Breast epithelium (tissue), 4 donors: Measurements from ENCODE around the gene HELZ2. TPM values are rescaled to one million over a fixed set of nuclear protein-coding genes. Genes with fewer than 3 reads are reported as not detected.
"Not testable (repeated sequence)": the region's sequence is repeated elsewhere in the genome, so short reads cannot be mapped to it uniquely, and the experiment has no call there.

ENCODE experiments used
- DNase-seq, 2 donors: peaks; one replicate each; pipeline ENCODE4 v3.0.0-alpha.2; 2019; ENCODE audit warnings: low spot score in 2 of 2
- H3K27ac ChIP-seq, 2 donors: fragments of 200-600 bp; sonication (generic) in 1 of 2; one replicate each; pipeline ENCODE4 v1.5.1; 2016 to 2019; ENCODE audit warnings: mild to moderate bottlenecking in 1 of 2
- H3K27me3 ChIP-seq, 2 donors: fragments of 200-600 bp; sonication (generic) in 1 of 2; one replicate each; pipeline versions ENCODE4 v1.5.1 to v1.6.0; 2017 to 2019; ENCODE audit warnings: control low read depth in 1 of 2, mild to moderate bottlenecking in 1 of 2
- H3K36me3 ChIP-seq: fragments of 200-600 bp; one replicate; pipeline ENCODE4 v1.5.1; 2019
- H3K4me1 ChIP-seq, 2 donors: fragments of 200-600 bp; sonication (generic); one replicate each; pipeline ENCODE4 v1.5.1; 2016 to 2019; ENCODE audit warnings: control low read depth in 1 of 2
- H3K4me3 ChIP-seq, 3 donors: fragments of 200-600 bp; sonication (generic); 1 replicate in 2 of 3; 2 replicates in 1 of 3; pipeline ENCODE4 v1.5.1; 2016 to 2019; ENCODE audit warnings: mild to moderate bottlenecking in 3 of 3, moderate library complexity in 2 of 3
- H3K9me3 ChIP-seq, 2 donors: fragments of 200-600 bp; sonication (generic) in 1 of 2; one replicate each; pipeline ENCODE4 v1.5.1; 2016 to 2019; ENCODE audit warnings: control low read depth in 1 of 2
- POLR2A ChIP-seq: fragments of 450-650 bp; IDR thresholded peaks from one replicate; pipeline ENCODE4 v1.6.1; 2016; ENCODE audit warnings: antibody characterized with exemption, mild to moderate bottlenecking, moderate library complexity
- POLR2AphosphoS5 ChIP-seq, 3 donors: sonication (generic); formaldehyde crosslinking; IDR thresholded peaks; one replicate each; pipeline ENCODE4 v1.6.1; 2017; ENCODE audit warnings: antibody characterized with exemption in 3 of 3
- intact Hi-C: fragments of 100-400 bp; cut with DNase I; formaldehyde crosslinking; loops from one replicate; pipeline ENCODE4 v1.15.1; 2023; ENCODE audit warnings: low total_unique reads
- total RNA-seq, 3 donors: library from RNA; depleted of rRNA; stranded (reverse); fragments of >200 nt; gene quantifications; one replicate each; pipeline ENCODE4 v1.1.0, GENCODE V29; 2016
- TF ChIP-seq, protein P1 (sequence below), 3 donors: fragments of 450-650 bp; IDR thresholded peaks; one replicate each; pipeline ENCODE4 v1.5.1; 2016 to 2017; ENCODE audit warnings: antibody characterized with exemption in 3 of 3, mild to moderate bottlenecking in 3 of 3, moderate library complexity in 3 of 3

HELZ2 gene
- total RNA-seq, 3 donors from 2014 or later, result 9.9 to 22.6 (median 20.3) TPM

DNA sequence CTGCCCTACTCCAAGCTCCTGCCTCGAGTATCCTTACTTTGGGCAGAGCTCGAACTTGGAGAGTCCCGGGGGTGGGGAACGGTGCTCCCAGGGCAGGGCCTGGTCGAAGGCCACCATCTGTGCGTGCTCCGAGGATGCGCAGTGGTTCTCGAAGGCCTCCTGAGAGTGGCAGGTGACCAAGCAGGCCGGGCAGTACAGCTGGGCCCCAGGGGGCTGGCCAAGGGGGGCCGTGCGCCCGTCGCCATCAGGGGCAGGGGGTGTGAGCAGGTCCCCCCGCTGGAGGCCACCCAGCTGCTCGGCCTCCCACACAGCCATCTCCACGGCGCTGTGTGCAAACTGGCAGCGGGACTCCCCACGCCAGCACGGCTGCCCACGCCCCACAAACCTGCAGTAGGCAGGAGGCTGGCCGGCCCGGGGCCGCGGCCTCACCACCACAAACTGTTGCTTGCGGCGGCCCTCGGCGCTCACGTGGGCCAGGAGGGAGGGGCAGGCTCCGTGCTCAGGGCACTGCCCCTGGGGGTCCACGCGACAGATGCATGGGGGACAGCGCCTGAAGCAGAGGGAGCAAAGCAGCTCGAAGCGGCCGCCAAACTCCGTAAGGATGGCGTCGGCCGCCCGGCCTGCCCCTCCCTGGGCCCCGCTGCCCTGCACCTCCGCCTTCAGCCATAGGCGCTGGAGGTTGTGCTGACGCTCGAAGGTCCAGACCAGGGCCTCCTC is 1.8 kb downstream of the HELZ2 start:
- Histone ChIP-seq H3K4me1 (peaks cover 6 to 7% of the 10 kb centered on the region in 2 donors), H3K27ac (no peak overlapping the region), H3K4me3 (no peak overlapping the region), H3K9me3 (no peaks in the 10 kb centered on the region), H3K36me3 (no peaks in the 10 kb centered on the region), H3K27me3 (no peaks in the 10 kb centered on the region)
- intact Hi-C loops, result no loop called here
- TF ChIP-seq POLR2AphosphoS5 (IDR thresholded peaks at IDR 0.05) (no peak), POLR2A (no peak)
- TF ChIP-seq, protein P1, sequence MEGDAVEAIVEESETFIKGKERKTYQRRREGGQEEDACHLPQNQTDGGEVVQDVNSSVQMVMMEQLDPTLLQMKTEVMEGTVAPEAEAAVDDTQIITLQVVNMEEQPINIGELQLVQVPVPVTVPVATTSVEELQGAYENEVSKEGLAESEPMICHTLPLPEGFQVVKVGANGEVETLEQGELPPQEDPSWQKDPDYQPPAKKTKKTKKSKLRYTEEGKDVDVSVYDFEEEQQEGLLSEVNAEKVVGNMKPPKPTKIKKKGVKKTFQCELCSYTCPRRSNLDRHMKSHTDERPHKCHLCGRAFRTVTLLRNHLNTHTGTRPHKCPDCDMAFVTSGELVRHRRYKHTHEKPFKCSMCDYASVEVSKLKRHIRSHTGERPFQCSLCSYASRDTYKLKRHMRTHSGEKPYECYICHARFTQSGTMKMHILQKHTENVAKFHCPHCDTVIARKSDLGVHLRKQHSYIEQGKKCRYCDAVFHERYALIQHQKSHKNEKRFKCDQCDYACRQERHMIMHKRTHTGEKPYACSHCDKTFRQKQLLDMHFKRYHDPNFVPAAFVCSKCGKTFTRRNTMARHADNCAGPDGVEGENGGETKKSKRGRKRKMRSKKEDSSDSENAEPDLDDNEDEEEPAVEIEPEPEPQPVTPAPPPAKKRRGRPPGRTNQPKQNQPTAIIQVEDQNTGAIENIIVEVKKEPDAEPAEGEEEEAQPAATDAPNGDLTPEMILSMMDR (IDR thresholded peaks at IDR 0.05), result no peak
- no peak for DNase-seq

DNA sequence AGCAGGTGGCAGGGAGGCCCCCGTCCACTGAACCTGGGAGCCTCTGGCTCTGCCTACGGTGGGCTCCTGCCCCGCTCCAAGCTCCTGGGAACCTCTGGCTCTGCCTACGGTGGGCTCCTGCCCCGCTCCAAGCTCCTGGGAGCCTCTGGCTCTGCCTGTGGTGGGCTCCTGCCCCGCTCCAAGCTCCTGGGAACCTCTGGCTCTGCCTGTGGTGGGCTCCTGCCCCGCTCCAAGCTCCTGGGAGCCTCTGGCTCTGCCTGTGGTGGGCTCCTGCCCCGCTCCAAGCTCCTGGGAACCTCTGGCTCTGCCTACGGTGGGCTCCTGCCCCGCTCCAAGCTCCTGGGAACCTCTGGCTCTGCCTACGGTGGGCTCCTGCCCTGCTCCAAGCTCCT is 3.0 kb downstream of the HELZ2 start:
- H3K4me3 ChIP-seq, H3K9me3 ChIP-seq, intact Hi-C loops, H3K27me3 ChIP-seq, H3K27ac ChIP-seq, H3K36me3 ChIP-seq, H3K4me1 ChIP-seq, DNase-seq: not testable (repeated sequence)

DNA sequence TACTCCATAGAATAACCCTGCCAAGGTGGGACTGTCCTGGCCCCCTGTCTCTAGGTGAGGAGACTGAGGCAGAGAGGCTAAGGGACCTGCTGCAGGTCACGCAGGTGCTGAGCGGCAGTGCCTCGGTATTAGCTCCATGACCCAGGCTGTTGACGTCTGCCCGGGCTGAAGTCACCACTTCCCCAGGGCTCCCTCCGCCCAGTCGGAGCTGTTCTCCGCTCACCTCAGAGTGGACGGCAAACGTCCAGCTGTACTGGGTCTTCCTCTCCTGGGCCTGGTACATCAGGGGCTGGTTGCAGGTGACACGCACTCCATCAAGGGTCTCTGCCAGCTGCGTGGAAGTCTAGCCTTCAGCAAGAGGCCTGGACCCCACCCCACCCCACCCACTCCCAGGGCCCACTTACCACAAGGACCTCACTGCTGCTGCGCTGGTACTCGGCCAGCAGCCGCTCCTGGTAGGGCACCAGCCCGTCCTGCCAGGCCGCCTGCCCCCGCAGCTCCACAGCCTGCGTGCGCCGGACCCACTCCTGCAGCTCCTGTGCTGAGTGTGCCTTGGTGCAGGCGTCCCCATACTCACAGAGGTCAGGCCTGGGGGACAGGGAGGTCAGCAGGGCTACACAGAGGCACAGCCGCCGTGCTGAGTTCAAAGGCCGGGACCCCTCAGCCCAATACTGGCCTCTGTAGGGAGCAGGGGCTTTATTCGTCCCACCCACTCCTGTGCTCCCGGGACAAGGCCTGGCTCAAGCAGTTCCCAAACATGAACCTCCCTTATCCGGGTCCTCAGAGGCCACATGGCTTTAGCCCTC is 3.6 kb downstream of the HELZ2 start:
- no peaks in the 10 kb centered on the region for H3K36me3 ChIP-seq
- peaks cover 6 to 7% of the 10 kb centered on the region in 2 donors for H3K4me1 ChIP-seq
- TF ChIP-seq, protein P1 (IDR thresholded peaks at IDR 0.05), result no peak
- TF ChIP-seq POLR2AphosphoS5 (IDR thresholded peaks at IDR 0.05) (no peak), POLR2A (no peak)
- intact Hi-C loops, result no loop called here
- no peaks in the 10 kb centered on the region for H3K9me3 ChIP-seq
- DNase-seq, result no peak
- H3K4me3 ChIP-seq, result no peak overlapping the region
- no peaks in the 10 kb centered on the region for H3K27me3 ChIP-seq
- no peak overlapping the region for H3K27ac ChIP-seq

DNA sequence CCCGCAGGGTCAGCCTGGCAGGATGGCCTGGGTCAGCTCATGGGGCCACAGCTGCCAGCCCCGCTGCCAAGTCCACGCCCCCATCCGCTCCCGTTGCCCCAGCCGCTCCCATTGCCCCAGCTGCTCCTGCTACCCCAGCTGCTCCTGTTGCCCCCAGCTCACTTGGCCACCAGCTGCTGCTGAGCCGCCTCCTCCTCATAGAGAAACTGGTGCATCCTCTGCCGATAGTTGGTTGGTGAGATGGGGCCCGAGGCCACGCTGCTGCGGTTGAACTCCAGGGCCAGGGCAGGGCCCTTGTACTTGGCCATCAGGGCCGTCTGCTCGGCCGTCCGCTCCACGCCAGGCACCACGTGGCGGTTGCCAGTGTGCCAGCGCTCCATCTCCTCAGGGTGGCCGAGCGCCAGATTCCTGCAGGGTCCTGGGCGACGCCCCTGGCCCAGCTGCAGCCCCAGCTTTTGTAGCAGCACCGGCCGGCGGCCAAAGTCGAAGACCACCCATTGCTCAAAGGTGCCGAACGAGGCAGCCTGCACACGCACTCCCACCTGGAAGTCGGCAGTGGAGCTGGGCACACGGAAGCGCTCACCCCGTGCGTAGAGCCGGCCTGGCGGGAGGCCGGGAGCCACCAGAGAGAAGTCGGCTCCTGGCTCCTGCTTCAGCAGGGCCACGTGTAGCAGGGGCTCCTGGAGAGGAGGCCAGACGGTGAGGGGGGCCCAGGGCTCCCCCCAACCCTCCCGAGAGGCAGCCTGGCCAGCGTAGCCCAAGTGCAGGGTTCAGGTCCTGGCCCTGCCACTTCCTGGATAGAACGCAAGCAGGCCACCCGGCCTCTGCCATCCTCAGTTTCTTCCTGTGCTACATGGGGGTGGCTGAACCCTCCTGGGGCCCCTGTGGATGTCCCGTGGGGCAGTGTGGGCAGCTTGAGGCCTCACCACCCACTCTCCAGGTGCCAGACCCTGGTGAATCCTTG is 4.8 kb downstream of the HELZ2 start:
- H3K27ac ChIP-seq, result no peak overlapping the region
- peaks cover 6 to 7% of the 10 kb centered on the region in 2 donors for H3K4me1 ChIP-seq
- H3K36me3 ChIP-seq, result peaks cover under 1% of the 10 kb centered on the region
- no peak overlapping the region for H3K4me3 ChIP-seq
- TF ChIP-seq, protein P1 (IDR thresholded peaks at IDR 0.05), result no peak
- TF ChIP-seq POLR2AphosphoS5 (IDR thresholded peaks at IDR 0.05) (no peak), POLR2A (no peak)
- intact Hi-C loops, result no loop called here
- no peaks in the 10 kb centered on the region for H3K27me3 ChIP-seq
- H3K9me3 ChIP-seq, result no peaks in the 10 kb centered on the region
- no peak for DNase-seq

DNA sequence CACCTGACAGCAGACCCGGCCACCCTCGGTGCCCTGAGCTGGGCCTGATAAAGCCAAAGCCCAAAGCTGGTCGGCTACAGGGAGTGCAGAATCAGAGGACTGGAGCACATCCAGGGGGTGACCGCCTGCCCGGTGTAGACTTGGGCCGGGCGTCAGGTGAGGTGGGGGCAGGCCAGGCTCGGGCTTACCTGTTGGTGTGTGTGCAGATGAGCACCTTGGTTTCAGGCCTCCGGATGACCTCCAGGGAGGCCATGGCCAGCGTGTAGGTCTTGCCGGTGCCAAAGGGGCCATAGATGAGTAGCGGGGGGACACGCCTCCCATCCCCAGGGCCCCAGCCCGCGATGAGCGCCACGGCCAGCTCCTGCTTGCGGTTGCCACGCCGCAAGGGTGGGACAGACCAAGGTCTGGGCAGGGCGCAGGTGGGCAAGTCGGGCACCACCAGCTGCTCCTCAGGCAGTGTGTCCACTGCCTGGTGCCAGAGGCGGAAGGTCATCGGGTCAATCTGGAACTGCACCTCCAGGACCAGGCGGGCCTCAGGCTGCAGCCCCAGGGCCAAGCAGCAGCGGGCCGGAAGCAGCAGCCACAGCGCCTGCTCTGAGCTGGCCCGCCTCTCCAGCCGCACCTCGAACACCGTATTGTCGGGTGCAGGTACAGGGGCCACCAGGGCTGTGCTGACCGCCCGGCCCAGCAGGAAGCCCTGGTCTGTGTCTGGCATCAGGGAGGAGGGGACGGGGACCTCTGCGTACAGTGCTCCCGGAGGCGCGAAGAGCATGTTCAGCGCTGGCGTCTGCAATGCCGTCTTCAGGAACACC is 5.7 kb downstream of the HELZ2 start:
- TF ChIP-seq, protein P1 (IDR thresholded peaks at IDR 0.05), result no peak
- TF ChIP-seq POLR2AphosphoS5 (IDR thresholded peaks at IDR 0.05), result no peak
- TF ChIP-seq POLR2A, result no peak
- Histone ChIP-seq H3K27me3 (no peaks in the 10 kb centered on the region), H3K27ac (no peak overlapping the region), H3K4me1 (peaks cover 4 to 6% of the 10 kb centered on the region in 2 donors), H3K4me3 (peak overlapping the region in 1 of 3 donors; percentile 15), H3K9me3 (no peaks in the 10 kb centered on the region), H3K36me3 (peaks cover 9% of the 10 kb centered on the region)
- intact Hi-C loops, result no loop called here
- no peak for DNase-seq
